ENCODE data around the gene RIBC1. TPM values are rescaled to one million over a fixed set of nuclear protein-coding genes. Genes with fewer than 3 reads are reported as not detected.

RIBC1 gene
- total RNA-seq, 2 donors from 2014 or later: 0.66 to 0.72 TPM

DNA sequence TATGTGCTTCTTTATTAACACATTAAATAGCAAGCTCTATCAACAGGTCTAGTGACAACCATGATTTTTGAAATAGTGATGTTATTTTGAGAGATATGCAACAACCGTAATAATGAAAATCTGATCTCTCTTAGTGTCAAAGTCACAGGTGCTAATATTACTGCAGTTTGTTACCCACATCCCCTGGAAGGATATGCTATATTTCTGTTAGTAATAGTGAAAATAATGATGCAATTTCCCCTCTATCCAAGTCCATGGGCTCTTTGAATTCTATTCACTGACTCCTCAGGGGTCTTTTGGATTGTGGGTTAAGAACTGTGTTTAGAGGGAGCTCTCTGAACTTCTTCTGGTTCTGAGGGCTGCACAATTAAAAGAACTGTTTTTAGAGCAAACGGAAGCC lies 14.5 kb downstream of the RIBC1 start:
- intact Hi-C loops (cut with DNase I): loop anchor here (5.0 kb wide), 1 partner anchor 120 kb away; no protein-coding TSS in a partner anchor
- no peaks in the 10 kb centered on the region for H3K36me3 ChIP-seq

DNA sequence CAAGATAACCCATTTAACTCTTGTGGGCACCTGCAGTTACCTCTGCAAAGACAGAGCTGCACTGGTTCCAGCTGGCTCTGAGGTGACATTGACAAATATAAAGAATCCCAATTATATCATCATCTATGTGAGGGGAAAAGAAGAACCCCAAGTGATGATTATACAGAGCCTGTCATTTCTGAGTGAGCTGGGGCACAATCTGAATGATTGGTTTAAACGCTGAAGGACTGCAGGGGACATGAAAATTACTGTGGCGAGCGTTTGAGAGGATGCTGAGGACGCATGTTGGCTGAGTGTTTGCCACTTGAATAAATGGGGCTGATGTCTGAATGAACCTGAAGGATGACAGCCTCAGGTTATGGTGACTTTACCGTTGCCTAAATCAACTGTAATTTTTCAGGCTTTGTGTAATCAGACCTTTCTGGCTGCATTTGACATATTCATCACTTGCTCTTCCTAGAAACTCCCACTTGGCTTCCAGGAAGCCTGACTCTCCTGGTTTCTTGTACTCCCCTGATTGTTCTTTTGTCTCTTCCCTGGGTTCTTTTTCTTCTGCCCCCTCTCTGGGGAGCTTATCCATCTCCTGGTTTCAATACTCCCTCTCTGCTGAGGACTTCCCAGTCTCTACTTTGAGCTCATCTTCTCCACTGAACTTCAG lies 15.6 kb downstream of the RIBC1 start:
- TF ChIP-seq, protein P1, sequence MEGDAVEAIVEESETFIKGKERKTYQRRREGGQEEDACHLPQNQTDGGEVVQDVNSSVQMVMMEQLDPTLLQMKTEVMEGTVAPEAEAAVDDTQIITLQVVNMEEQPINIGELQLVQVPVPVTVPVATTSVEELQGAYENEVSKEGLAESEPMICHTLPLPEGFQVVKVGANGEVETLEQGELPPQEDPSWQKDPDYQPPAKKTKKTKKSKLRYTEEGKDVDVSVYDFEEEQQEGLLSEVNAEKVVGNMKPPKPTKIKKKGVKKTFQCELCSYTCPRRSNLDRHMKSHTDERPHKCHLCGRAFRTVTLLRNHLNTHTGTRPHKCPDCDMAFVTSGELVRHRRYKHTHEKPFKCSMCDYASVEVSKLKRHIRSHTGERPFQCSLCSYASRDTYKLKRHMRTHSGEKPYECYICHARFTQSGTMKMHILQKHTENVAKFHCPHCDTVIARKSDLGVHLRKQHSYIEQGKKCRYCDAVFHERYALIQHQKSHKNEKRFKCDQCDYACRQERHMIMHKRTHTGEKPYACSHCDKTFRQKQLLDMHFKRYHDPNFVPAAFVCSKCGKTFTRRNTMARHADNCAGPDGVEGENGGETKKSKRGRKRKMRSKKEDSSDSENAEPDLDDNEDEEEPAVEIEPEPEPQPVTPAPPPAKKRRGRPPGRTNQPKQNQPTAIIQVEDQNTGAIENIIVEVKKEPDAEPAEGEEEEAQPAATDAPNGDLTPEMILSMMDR (IDR thresholded peaks at IDR 0.05): no peak
- H3K36me3 ChIP-seq: no peaks in the 10 kb centered on the region
- H3K27me3 ChIP-seq: no peaks in the 10 kb centered on the region
- intact Hi-C loops (cut with DNase I): loop anchor here (5.0 kb wide), 1 partner anchor 121 kb away; no protein-coding TSS in a partner anchor
- no peaks in the 10 kb centered on the region for H3K4me1 ChIP-seq
- no peak overlapping the region for H3K4me3 ChIP-seq
- H3K9me3 ChIP-seq: no peaks in the 10 kb centered on the region
- DNase-seq: no peak
- H3K27ac ChIP-seq: no peak overlapping the region
- H3K9ac ChIP-seq (ENCODE audit: low read depth in 2 of 2, low read length in 2 of 2): no peak overlapping the region

More for the DNA sequence above, 14.5 kb downstream of the RIBC1 start:
- DNase-seq: no peak
- Histone ChIP-seq H3K9me3 (no peaks in the 10 kb centered on the region), H3K27ac (no peak overlapping the region), H3K4me1 (no peaks in the 10 kb centered on the region), H3K27me3 (no peaks in the 10 kb centered on the region), H3K4me3 (no peak overlapping the region), H3K9ac (ENCODE audit: low read depth in 2 of 2, low read length in 2 of 2) (no peak overlapping the region)
- TF ChIP-seq, protein P1 (IDR thresholded peaks at IDR 0.05): no peak

DNA sequence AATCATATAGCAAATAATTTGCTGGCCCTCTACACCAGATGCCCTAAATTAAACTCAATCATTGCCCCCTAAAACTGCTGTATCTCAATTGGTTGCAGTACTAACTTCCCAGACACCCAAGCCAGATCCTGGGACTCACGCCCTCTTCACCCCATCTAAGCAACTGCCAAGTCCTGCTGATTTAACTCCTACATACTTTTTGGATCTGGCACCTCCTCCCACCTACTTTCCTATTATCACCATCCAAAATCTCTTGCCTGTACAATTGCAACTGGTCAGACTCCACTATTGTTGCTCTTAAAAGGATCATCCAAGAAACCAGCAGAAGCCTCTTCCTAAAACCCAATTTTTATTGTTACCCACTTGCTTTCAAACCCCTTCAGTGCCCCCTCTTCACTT lies 16.2 kb downstream of the RIBC1 start:
- Histone ChIP-seq H3K27ac (no peak overlapping the region), H3K36me3 (no peaks in the 10 kb centered on the region), H3K9ac (ENCODE audit: low read depth in 2 of 2, low read length in 2 of 2) (no peak overlapping the region), H3K4me3 (no peak overlapping the region), H3K27me3 (no peaks in the 10 kb centered on the region), H3K4me1 (no peaks in the 10 kb centered on the region), H3K9me3 (no peaks in the 10 kb centered on the region)
- intact Hi-C loops (cut with DNase I): loop anchor here (5.0 kb wide), 1 partner anchor 122 kb away; no protein-coding TSS in a partner anchor
- no peak for DNase-seq
- TF ChIP-seq, protein P1 (IDR thresholded peaks at IDR 0.05): no peak

DNA sequence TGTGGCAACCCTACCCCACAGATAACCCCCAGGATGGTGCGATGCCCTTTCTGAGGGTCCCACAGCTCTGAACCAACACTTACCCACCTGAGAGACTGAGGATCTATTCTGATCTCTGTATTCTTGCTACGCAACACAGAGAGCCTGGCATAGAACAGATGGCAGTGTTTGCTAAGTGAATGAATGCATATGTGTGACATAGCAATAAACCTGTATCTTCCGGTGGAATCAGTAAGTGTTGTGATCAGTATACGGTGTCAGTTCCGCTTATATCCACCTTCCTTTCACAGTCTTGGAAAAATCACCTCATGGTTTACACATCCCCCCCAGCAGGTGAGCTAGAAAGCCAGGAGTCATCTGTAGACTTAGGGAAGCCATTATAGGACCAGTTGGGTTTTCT lies 17.4 kb downstream of the RIBC1 start:
- Histone ChIP-seq H3K9ac (ENCODE audit: low read depth in 2 of 2, low read length in 2 of 2) (peak overlapping the region in 1 of 2 donors; percentile 67), H3K27ac (peak overlapping the region; percentile 76), H3K9me3 (no peaks in the 10 kb centered on the region), H3K27me3 (no peaks in the 10 kb centered on the region), H3K4me1 (no peaks in the 10 kb centered on the region), H3K36me3 (no peaks in the 10 kb centered on the region), H3K4me3 (peak overlapping the region; percentile 20)
- TF ChIP-seq, protein P1 (IDR thresholded peaks at IDR 0.05): no peak
- no peak for DNase-seq
- intact Hi-C loops (cut with DNase I): no loop called here

DNA sequence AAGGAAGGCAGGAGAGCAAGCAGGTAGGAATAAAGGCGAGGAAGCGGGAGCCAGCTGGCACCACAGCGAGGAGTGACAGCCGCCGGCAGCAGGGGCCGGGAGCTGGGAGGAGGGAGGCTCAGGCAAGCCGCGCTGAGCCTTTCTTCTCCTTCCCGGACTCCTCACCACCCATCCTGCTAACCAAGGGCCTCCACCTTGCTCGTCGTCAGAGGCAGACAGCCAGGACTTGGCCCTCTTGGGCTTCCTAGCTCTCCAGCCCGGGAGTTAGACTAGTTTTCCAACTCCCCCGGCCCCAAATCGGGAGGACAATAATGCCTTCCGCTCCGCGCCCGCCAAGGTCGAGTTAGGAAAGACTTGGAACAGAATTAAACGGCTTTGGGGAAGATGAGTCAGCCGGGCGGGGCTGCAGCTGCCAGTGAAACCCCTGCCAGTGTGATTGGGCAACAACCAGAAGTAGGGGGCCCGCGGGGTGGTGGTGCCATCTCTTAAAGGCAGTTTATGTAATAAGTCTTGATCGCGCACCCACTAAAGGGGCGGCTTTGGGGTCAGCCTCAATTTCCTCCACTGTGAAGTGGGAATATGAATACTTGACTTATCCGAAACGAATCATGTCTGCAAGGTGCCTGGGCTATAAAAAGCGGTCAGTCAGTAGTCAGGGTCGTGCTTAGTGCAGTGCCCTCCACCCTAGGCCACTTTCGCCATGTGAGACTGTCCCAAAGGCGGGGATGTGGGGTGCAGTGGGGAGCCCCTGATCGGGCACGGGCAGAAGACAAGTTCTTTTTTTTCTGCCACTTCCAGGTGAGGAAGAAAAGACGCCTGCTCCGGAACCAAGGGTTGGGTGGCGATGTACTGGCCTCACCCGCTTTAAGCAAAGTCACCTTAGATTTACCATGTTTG lies 18.2 kb downstream of the RIBC1 start:
- intact Hi-C loops (cut with DNase I): no loop called here
- Histone ChIP-seq H3K36me3 (no peaks in the 10 kb centered on the region), H3K4me1 (no peaks in the 10 kb centered on the region), H3K27me3 (no peaks in the 10 kb centered on the region), H3K9ac (ENCODE audit: low read depth in 2 of 2, low read length in 2 of 2) (peak overlapping the region; percentile 60 to 67), H3K4me3 (peak overlapping the region; percentile 20), H3K27ac (peak overlapping the region; percentile 76), H3K9me3 (no peaks in the 10 kb centered on the region)
- TF ChIP-seq, protein P1 (IDR thresholded peaks at IDR 0.05): no peak
- peak; percentile 77 for DNase-seq
